H9 (cell line): ENCODE measurements around the gene RHBDL1. TPM values are rescaled to one million over a fixed set of nuclear protein-coding genes. Genes with fewer than 3 reads are reported as not detected.

Experiments used
- DNase-seq: peaks from one replicate; pipeline ENCODE4 v3.0.0-alpha.2; 2017
- H2AFZ ChIP-seq: one replicate; pipeline ENCODE4 v1.6.1; 2013; ENCODE audit warnings: mild to moderate bottlenecking, low read length, control low read depth, moderate library complexity
- H2AK5ac ChIP-seq: 2 replicates; pipeline ENCODE4 v1.6.1; 2013; ENCODE audit warnings: low read length, control low read depth, mixed read lengths; ENCODE audit not compliant: insufficient read length
- H2BK120ac ChIP-seq: one replicate; pipeline ENCODE4 v1.6.1; 2013; ENCODE audit warnings: low read depth, mild to moderate bottlenecking, low read length, control low read depth, inconsistent platforms; ENCODE audit not compliant: poor library complexity, severe bottlenecking
- H2BK12ac ChIP-seq: 2 replicates; pipeline ENCODE4 v1.6.1; 2013; ENCODE audit warnings: low read length, control low read depth, mixed read lengths, low read depth; ENCODE audit not compliant: insufficient read length
- H2BK15ac ChIP-seq: 2 replicates; pipeline ENCODE4 v1.6.1; 2013; ENCODE audit warnings: low read depth, low read length, control low read depth
- H2BK20ac ChIP-seq: one replicate; pipeline ENCODE4 v1.6.1; 2013; ENCODE audit warnings: low read depth, mild to moderate bottlenecking, low read length, control low read depth, inconsistent platforms; ENCODE audit not compliant: poor library complexity, severe bottlenecking
- H2BK5ac ChIP-seq: 2 replicates; pipeline ENCODE4 v1.6.1; 2013; ENCODE audit warnings: low read length, control low read depth, mixed read lengths; ENCODE audit not compliant: insufficient read length
- H3K14ac ChIP-seq: 2 replicates; pipeline ENCODE4 v1.6.1; 2013; ENCODE audit warnings: low read length, control low read depth; ENCODE audit not compliant: insufficient read depth
- H3K18ac ChIP-seq: 2 replicates; pipeline ENCODE4 v1.6.1; 2013; ENCODE audit warnings: low read depth, mild to moderate bottlenecking, mixed read lengths, low read length, control low read depth; ENCODE audit not compliant: insufficient read length
- H3K23ac ChIP-seq: 2 replicates; pipeline ENCODE4 v1.6.1; 2013; ENCODE audit warnings: low read length, control low read depth, mixed read lengths, low read depth; ENCODE audit not compliant: insufficient read length
- H3K23me2 ChIP-seq: 2 replicates; pipeline ENCODE4 v1.6.1; 2013; ENCODE audit warnings: low read depth, mild to moderate bottlenecking, mixed read lengths, low read length, control low read depth; ENCODE audit not compliant: insufficient read length, poor library complexity, severe bottlenecking
- H3K27ac ChIP-seq: 2 replicates; pipeline ENCODE4 v1.5.1; 2013; ENCODE audit warnings: low read length, control low read depth, mixed read lengths, low read depth; ENCODE audit not compliant: insufficient read length
- H3K27me3 ChIP-seq: 2 replicates; pipeline ENCODE4 v1.6.1; 2013; ENCODE audit warnings: low read length, control low read depth, inconsistent platforms; ENCODE audit not compliant: insufficient read depth
- H3K4ac ChIP-seq: 2 replicates; pipeline ENCODE4 v1.6.1; 2013; ENCODE audit warnings: low read depth, mild to moderate bottlenecking, control low read depth, inconsistent platforms, low read length, moderate library complexity
- H3K4me1 ChIP-seq: 2 replicates; pipeline ENCODE4 v1.6.1; 2013; ENCODE audit warnings: low read length, control low read depth, inconsistent platforms; ENCODE audit not compliant: insufficient read depth
- H3K4me2 ChIP-seq: 2 replicates; pipeline ENCODE4 v1.6.1; 2013; ENCODE audit warnings: low read length, control low read depth, mixed read lengths; ENCODE audit not compliant: insufficient read length, insufficient read depth
- H3K56ac ChIP-seq: 2 replicates; pipeline ENCODE4 v1.6.1; 2013; ENCODE audit warnings: low read depth, mild to moderate bottlenecking, mixed read lengths, low read length, control low read depth; ENCODE audit not compliant: insufficient read length
- H3K79me1 ChIP-seq: 2 replicates; pipeline ENCODE4 v1.6.1; 2013; ENCODE audit warnings: low read depth, mild to moderate bottlenecking, moderate library complexity, low read length, control low read depth, inconsistent platforms; ENCODE audit not compliant: insufficient read depth, poor library complexity, severe bottlenecking
- H3K79me2 ChIP-seq: 2 replicates; pipeline ENCODE4 v1.6.1; 2013; ENCODE audit warnings: low read length, control low read depth, inconsistent platforms; ENCODE audit not compliant: insufficient read depth
- H3K9ac ChIP-seq: 2 replicates; pipeline ENCODE4 v1.6.1; 2013; ENCODE audit warnings: low read length, control low read depth, mixed read lengths; ENCODE audit not compliant: insufficient read length; ENCODE audit errors: extremely low read depth
- H3K9me3 ChIP-seq: one replicate; pipeline ENCODE4 v1.6.1; 2013; ENCODE audit warnings: low read depth, low read length, inconsistent platforms; ENCODE audit not compliant: control insufficient read depth
- H3T11ph ChIP-seq: one replicate; pipeline ENCODE4 v1.6.1; 2013; ENCODE audit warnings: mild to moderate bottlenecking, low read length, control low read depth, inconsistent platforms
- H4K20me1 ChIP-seq: one replicate; pipeline ENCODE4 v1.6.1; 2013; ENCODE audit not compliant: control insufficient read depth, insufficient read length, insufficient read depth
- H4K5ac ChIP-seq: 2 replicates; pipeline ENCODE4 v1.6.1; 2013; ENCODE audit warnings: low read depth, mild to moderate bottlenecking, mixed read lengths, low read length, control low read depth; ENCODE audit not compliant: insufficient read length
- H4K8ac ChIP-seq: replicated peaks from 2 replicates; pipeline ENCODE4 v1.6.1; 2013; ENCODE audit warnings: low read length, control low read depth, mixed read lengths, low read depth; ENCODE audit not compliant: insufficient read length
- H4K91ac ChIP-seq: 2 replicates; pipeline ENCODE4 v1.6.1; 2013; ENCODE audit warnings: low read depth, mild to moderate bottlenecking, moderate library complexity, mixed read lengths, low read length, control low read depth; ENCODE audit not compliant: insufficient read length
- H3K27ac Mint-ChIP-seq, 3 experiments: 2 replicates in 2 of 3; 3 replicates in 1 of 3; pipeline ENCODE4 v1.8.0; 2020 to 2021; ENCODE audit warnings: mixed read lengths in 3 of 3, mild to moderate bottlenecking in 1 of 3, moderate library complexity in 1 of 3
- H3K27me3 Mint-ChIP-seq: 2 replicates; pipeline ENCODE4 v1.8.0; 2021; ENCODE audit warnings: low read depth, mild to moderate bottlenecking, moderate library complexity, mixed read lengths
- H3K36me3 Mint-ChIP-seq, 3 experiments: 2 replicates in 2 of 3; 3 replicates in 1 of 3; pipeline ENCODE4 v1.8.0; 2020 to 2021; ENCODE audit warnings: low read depth in 3 of 3, mixed read lengths in 3 of 3; ENCODE audit not compliant: insufficient read depth in 1 of 3
- H3K4me1 Mint-ChIP-seq, 2 experiments: 2 replicates each; pipeline ENCODE4 v1.8.0; 2020; ENCODE audit warnings: mixed read lengths in 2 of 2
- H3K4me3 Mint-ChIP-seq, 2 experiments: 2 replicates in 1 of 2; 3 replicates in 1 of 2; pipeline ENCODE4 v1.8.0; 2020 to 2021; ENCODE audit warnings: mild to moderate bottlenecking in 2 of 2, mixed read lengths in 2 of 2, moderate library complexity in 1 of 2
- H3K9me3 Mint-ChIP-seq, 2 experiments: 2 replicates in 1 of 2; 3 replicates in 1 of 2; pipeline ENCODE4 v1.8.0; 2020; ENCODE audit warnings: mild to moderate bottlenecking in 2 of 2, mixed read lengths in 2 of 2, moderate library complexity in 1 of 2
- CTCF ChIP-seq: fragments of 200-600 bp; sonication (generic); conservative IDR thresholded peaks from 3 replicates; pipeline ENCODE4 v1.8.0; 2021; ENCODE audit warnings: antibody characterized with exemption, mild to moderate bottlenecking
- WGBS: extraction: QIAGEN DNeasy Blood & Tissue Kit; methylation state at CpG from one replicate; pipeline ENCODE4 v1.1.7; 2013; ENCODE audit warnings: missing lambda C conversion rate, low lambda C conversion rate, mixed read lengths; ENCODE audit not compliant: insufficient read length; ENCODE audit errors: extremely low coverage; 5-methylcytosine and 5-hydroxymethylcytosine counted together
- total RNA-seq: library from RNA; stranded (reverse); gene quantifications from 2 replicates; pipeline ENCODE4 v1.2.1, GENCODE V29; 2021

Gene RHBDL1
- total RNA-seq, 1 experiment from 2014 or later: 7.6 TPM

- peak within 1 kb of the TSS; percentile 21 for H3K9ac ChIP-seq
- no peaks in the 10 kb centered on the region for H3K27me3 ChIP-seq
- H3K23me2 ChIP-seq: peaks cover 11% of the 10 kb centered on the region
- Mint-ChIP-seq H3K4me3 (peak within 1 kb of the TSS; percentile 81 to 86), H3K27ac (peak within 1 kb of the TSS in 1 of 3 experiments; percentile 83; a peak in 2 of 7 replicates), H3K27me3 (no peaks in the 10 kb centered on the region; the same call in 1 of the 2 replicates), H3K9me3 (no peaks in the 10 kb centered on the region), H3K4me1 (peaks cover 10 to 22% of the 10 kb centered on the region in 2 experiments; a peak in 3 of 4 replicates), H3K36me3 (peaks cover 15 to 47% (median 44%) of the 10 kb centered on the region in 3 experiments; a peak in 6 of 7 replicates)
- no peaks in the 10 kb centered on the region for H3K4me1 ChIP-seq
- peaks cover 2% of the 10 kb centered on the region; the same call in 1 of the 2 replicates for H3K79me2 ChIP-seq
- no peak within 1 kb of the TSS for H2AFZ ChIP-seq
- H3K9me3 ChIP-seq: no peaks in the 10 kb centered on the region
- H3T11ph ChIP-seq: no peak within 1 kb of the TSS
- H4K5ac ChIP-seq: no peak within 1 kb of the TSS
- no peak within 1 kb of the TSS for H3K14ac ChIP-seq
- H3K27ac ChIP-seq: no peak within 1 kb of the TSS
- no peak within 1 kb of the TSS for H4K91ac ChIP-seq
- H3K4me2 ChIP-seq: peak within 1 kb of the TSS; percentile 20
- no peak within 1 kb of the TSS for H3K56ac ChIP-seq
- peak; percentile 97 for DNase-seq
- no peaks in the 10 kb centered on the region for H3K79me1 ChIP-seq
- no peak within 1 kb of the TSS for H3K4ac ChIP-seq
- no peak within 1 kb of the TSS for H2BK12ac ChIP-seq
- no peak within 1 kb of the TSS for H4K8ac ChIP-seq
- H3K23ac ChIP-seq: no peak within 1 kb of the TSS
- no peak within 1 kb of the TSS for H2BK120ac ChIP-seq
- H2BK5ac ChIP-seq: no peak within 1 kb of the TSS
- no peak within 1 kb of the TSS for H2BK20ac ChIP-seq
- no peaks in the 10 kb centered on the region for H4K20me1 ChIP-seq
- H2AK5ac ChIP-seq: no peak within 1 kb of the TSS
- H2BK15ac ChIP-seq: no peak within 1 kb of the TSS
- TF ChIP-seq CTCF: no peak
- WGBS: no CpG with 5 or more reads among the region's 91 CpGs
- no peak within 1 kb of the TSS for H3K18ac ChIP-seq
These were observed 8.8 kb downstream of the RHBDL1 start, which contains the start of gene JMJD8 for GRCh38 chr16:684071-684794. TSS of gene JMJD8 (minus strand) at chr16:684334. CDS start at chr16:684319, 15 bp downstream.
